HepG2 (cell line): ENCODE data around the gene FDPS. TPM values are rescaled to one million over a fixed set of nuclear protein-coding genes. Genes with fewer than 3 reads are reported as not detected.

Experiments used
- ATAC-seq: fragments of 200-7000 bp; cut with Tn5 transposase; 3 replicates; pipeline ENCODE4 v1.9.1; 2020; ENCODE audit warnings: mild to moderate bottlenecking, moderate library complexity
- BruUV-seq: library from RNA; stranded (reverse); fragments of 400-500 nt; replicated peaks from 2 replicates; lab custom pipeline; 2021; lab: Mats Ljungman, UMichigan
- CTCF ChIA-PET: fragments of 300-600 bp; formaldehyde crosslinking; extraction: SDS; loops from one replicate; lab custom pipeline; 2021; ENCODE audit warnings: low total read pairs, inconsistent platforms, low intra/inter-chr PET ratio; lab: Yijun Ruan, JAX
- POLR2A ChIA-PET: fragments of 350-600 bp; sonication (Branson Sonifier 250); formaldehyde crosslinking; loops from one replicate; lab custom pipeline; 2020; ENCODE audit warnings: antibody characterized with exemption, inconsistent platforms; lab: Yijun Ruan, JAX
- DNase-seq: peaks from one replicate; pipeline ENCODE4 v3.0.0-alpha.2; 2015; ENCODE audit warnings: low spot score
- FAIRE-seq: peaks from 3 replicates; lab custom pipeline; 2011; peaks lifted over from hg19 to GRCh38; lab: Jason Lieb, UNC
- H2AFZ ChIP-seq: one replicate; pipeline ENCODE4 v1.6.1; 2011; ENCODE audit warnings: low read length, inconsistent platforms
- H3K27ac ChIP-seq: fragments of 300-600 bp; 3 replicates; pipeline ENCODE4 v1.8.0; 2011; ENCODE audit warnings: mixed run types, mild to moderate bottlenecking, mixed read lengths, low read length, inconsistent platforms; ENCODE audit not compliant: insufficient read depth; ENCODE audit errors: extremely low read length
- H3K27me3 ChIP-seq, 2 experiments: fragments of 200-600 bp in 1 of 2; 2 replicates in 1 of 2; 3 replicates in 1 of 2; pipeline versions ENCODE4 v1.6.0 to v1.8.0; 2011; ENCODE audit warnings: low read length in 2 of 2, mild to moderate bottlenecking in 2 of 2, moderate library complexity in 2 of 2, inconsistent platforms in 1 of 2; ENCODE audit not compliant: insufficient read depth in 2 of 2, control insufficient read depth in 1 of 2
- H3K36me3 ChIP-seq, 2 experiments: fragments of 200-600 bp in 1 of 2; replicated peaks in 1 of 2; 2 replicates in 1 of 2; 3 replicates in 1 of 2; pipeline versions ENCODE4 v1.5.1 to v1.8.0; 2011; ENCODE audit warnings: low read length in 2 of 2, inconsistent platforms in 1 of 2; ENCODE audit not compliant: insufficient read depth in 2 of 2, control insufficient read depth in 1 of 2
- H3K4me1 ChIP-seq: 2 replicates; pipeline ENCODE4 v1.5.1; 2012; ENCODE audit warnings: low read length, inconsistent platforms; ENCODE audit not compliant: insufficient read depth
- H3K4me2 ChIP-seq: 2 replicates; pipeline ENCODE4 v1.6.0; 2011; ENCODE audit warnings: low read depth, low read length, inconsistent platforms
- H3K4me3 ChIP-seq, 3 experiments: fragments of 200-600 bp in 1 of 3; sonication (generic), shearing (Covaris generic) in 1 of 3; replicated peaks in 1 of 3; 2 replicates each; pipeline ENCODE4 v1.5.1; 2011 to 2016; ENCODE audit warnings: low read length in 3 of 3, inconsistent platforms in 2 of 3, low read depth in 2 of 3, mild to moderate bottlenecking in 2 of 3, control low read depth in 1 of 3, mixed read lengths in 1 of 3; ENCODE audit not compliant: insufficient read depth in 1 of 3
- H3K79me2 ChIP-seq: one replicate; pipeline ENCODE4 v1.6.1; 2011; ENCODE audit warnings: low read length, inconsistent platforms; ENCODE audit not compliant: insufficient read depth
- H3K9ac ChIP-seq: 2 replicates; pipeline ENCODE4 v1.6.0; 2011; ENCODE audit warnings: mild to moderate bottlenecking, low read depth, low read length, inconsistent platforms; ENCODE audit not compliant: insufficient read depth
- H3K9me3 ChIP-seq: 2 replicates; pipeline ENCODE4 v1.5.1; 2012; ENCODE audit warnings: mild to moderate bottlenecking, low read length
- H4K20me1 ChIP-seq: 2 replicates; pipeline ENCODE4 v1.6.0; 2011; ENCODE audit warnings: inconsistent platforms, mild to moderate bottlenecking, low read length, moderate library complexity; ENCODE audit not compliant: insufficient read depth
- HHEX ChIP-seq: IDR thresholded peaks from 2 replicates; pipeline ENCODE4 v1.6.1; 2016; ENCODE audit warnings: control low read depth
- MYNN ChIP-seq: sonication (generic); formaldehyde crosslinking; IDR thresholded peaks from 2 replicates; pipeline ENCODE4 v1.4.0; 2020; ENCODE audit warnings: mild to moderate bottlenecking, low read depth, missing genetic modification reagents
- NR2F6 ChIP-seq, 2 experiments: IDR thresholded peaks; 2 replicates each; pipeline ENCODE4 v1.6.1; 2016; ENCODE audit warnings: antibody characterized with exemption in 1 of 2, mild to moderate bottlenecking in 1 of 2
- POLR2A ChIP-seq, 2 experiments: IDR thresholded peaks; 2 replicates each; pipeline ENCODE4 v1.6.1; 2011; ENCODE audit warnings: low read depth in 2 of 2, low read length in 2 of 2, mild to moderate bottlenecking in 1 of 2, moderate library complexity in 1 of 2; ENCODE audit not compliant: insufficient read depth in 1 of 2
- PRPF4 ChIP-seq: fragments of 200-400 bp; formaldehyde crosslinking; IDR thresholded peaks from 2 replicates; pipeline ENCODE4 v1.6.1; 2016; ENCODE audit warnings: low read length, low read depth; ENCODE audit not compliant: poor library complexity, severe bottlenecking
- ZNF496 ChIP-seq: sonication (generic); formaldehyde crosslinking; IDR thresholded peaks from 2 replicates; pipeline ENCODE4 v1.8.1; 2023; ENCODE audit warnings: mild to moderate bottlenecking, moderate library complexity, missing genetic modification reagents; ENCODE audit not compliant: insufficient replicate concordance
- WGBS: methylation state at CpG from one replicate; pipeline ENCODE4 v1.1.6; 2017; ENCODE audit warnings: low lambda C conversion rate; 5-methylcytosine and 5-hydroxymethylcytosine counted together
- in situ Hi-C: cut with HindIII; loops from 2 replicates; pipeline ENCODE4 v1.10.0; 2017; ENCODE audit warnings: low pct_unique_long_range_greater_than_20kb; ENCODE audit not compliant: extremely low pct_ligation_motif_present
- intact Hi-C: fragments of 100-400 bp; cut with micrococcal nuclease; formaldehyde crosslinking; loops from one replicate; pipeline ENCODE4 v1.10.0; 2022; ENCODE audit not compliant: unreplicated experiment
- polyA plus RNA-seq, 8 experiments: library from polyadenylated mRNA; depleted of rRNA in 3 of 8; stranded (reverse) in 7 of 8; unstranded in 1 of 8; fragments of >200 nt; fragmentation: Illumina TruSeq in 4 of 8; extraction: Trizol in 4 of 8; gene quantifications; 2 replicates each; pipeline versions ENCODE4 v1.2.1 to v1.2.3, GENCODE V29; 2011 to 2016; ENCODE audit warnings: low read depth in 4 of 8, missing spikeins in 1 of 8, mixed read lengths in 1 of 8; ENCODE audit not compliant: insufficient read depth in 1 of 8
- total RNA-seq, 5 experiments: library from RNA; depleted of rRNA; stranded (reverse); fragments of >200 nt; fragmentation: Illumina TruSeq; extraction: Trizol; gene quantifications; 2 replicates each; pipeline ENCODE4 v1.2.3, GENCODE V29; 2016; ENCODE audit warnings: low read depth in 1 of 5
- TF ChIP-seq, protein P1 (sequence below): sonication (generic); formaldehyde crosslinking; IDR thresholded peaks from 2 replicates; pipeline ENCODE4 v1.5.1; 2020; ENCODE audit warnings: mild to moderate bottlenecking, missing genetic modification reagents, moderate library complexity
- TF ChIP-seq, protein P2 (sequence below): sonication (generic); formaldehyde crosslinking; conservative IDR thresholded peaks from 2 replicates; pipeline ENCODE4 v1.4.0; 2020; ENCODE audit warnings: mild to moderate bottlenecking, missing genetic modification reagents, moderate library complexity

Gene FDPS
- total and polyA plus RNA-seq, 2 of the 13 experiments (the other 11 are each of a cell fraction or from before 2014, with no cell fraction given): 264 to 519 TPM

- Histone ChIP-seq H3K9me3 (no peaks in the 10 kb centered on the region), H3K9ac (no peak overlapping the region), H3K4me3 (no peak overlapping the region; a peak in 1 of 6 replicates), H3K27me3 (no peaks in the 10 kb centered on the region; a peak in 1 of 5 replicates), H3K36me3 (peaks cover 9 to 28% of the 10 kb centered on the region in 2 experiments; a peak in 4 of 5 replicates), H3K4me2 (no peak overlapping the region; the same call in 1 of the 2 replicates), H3K79me2 (peaks cover 48% of the 10 kb centered on the region), H3K4me1 (peaks cover 73% of the 10 kb centered on the region), H3K27ac (no peak overlapping the region)
- FAIRE-seq (no peak), DNase-seq (no peak), ATAC-seq (no peak)
- POLR2A ChIA-PET: interaction anchor here (1.1 kb wide), 1 partner anchor 40 kb away, joined by 3 read pairs; the partner anchor contains the start of gene CLK2
- BruUV-seq: no TSS peak
- TF ChIP-seq POLR2A (IDR thresholded peaks at IDR 0.05; ENCODE audit: insufficient read depth in 1 of 2, low read depth in 2 of 2, low read length in 2 of 2): peak in 1 of 2 experiments; percentile 45; a peak in 1 of 4 replicates
- TF ChIP-seq HHEX: no peak
- TF ChIP-seq, protein P1, sequence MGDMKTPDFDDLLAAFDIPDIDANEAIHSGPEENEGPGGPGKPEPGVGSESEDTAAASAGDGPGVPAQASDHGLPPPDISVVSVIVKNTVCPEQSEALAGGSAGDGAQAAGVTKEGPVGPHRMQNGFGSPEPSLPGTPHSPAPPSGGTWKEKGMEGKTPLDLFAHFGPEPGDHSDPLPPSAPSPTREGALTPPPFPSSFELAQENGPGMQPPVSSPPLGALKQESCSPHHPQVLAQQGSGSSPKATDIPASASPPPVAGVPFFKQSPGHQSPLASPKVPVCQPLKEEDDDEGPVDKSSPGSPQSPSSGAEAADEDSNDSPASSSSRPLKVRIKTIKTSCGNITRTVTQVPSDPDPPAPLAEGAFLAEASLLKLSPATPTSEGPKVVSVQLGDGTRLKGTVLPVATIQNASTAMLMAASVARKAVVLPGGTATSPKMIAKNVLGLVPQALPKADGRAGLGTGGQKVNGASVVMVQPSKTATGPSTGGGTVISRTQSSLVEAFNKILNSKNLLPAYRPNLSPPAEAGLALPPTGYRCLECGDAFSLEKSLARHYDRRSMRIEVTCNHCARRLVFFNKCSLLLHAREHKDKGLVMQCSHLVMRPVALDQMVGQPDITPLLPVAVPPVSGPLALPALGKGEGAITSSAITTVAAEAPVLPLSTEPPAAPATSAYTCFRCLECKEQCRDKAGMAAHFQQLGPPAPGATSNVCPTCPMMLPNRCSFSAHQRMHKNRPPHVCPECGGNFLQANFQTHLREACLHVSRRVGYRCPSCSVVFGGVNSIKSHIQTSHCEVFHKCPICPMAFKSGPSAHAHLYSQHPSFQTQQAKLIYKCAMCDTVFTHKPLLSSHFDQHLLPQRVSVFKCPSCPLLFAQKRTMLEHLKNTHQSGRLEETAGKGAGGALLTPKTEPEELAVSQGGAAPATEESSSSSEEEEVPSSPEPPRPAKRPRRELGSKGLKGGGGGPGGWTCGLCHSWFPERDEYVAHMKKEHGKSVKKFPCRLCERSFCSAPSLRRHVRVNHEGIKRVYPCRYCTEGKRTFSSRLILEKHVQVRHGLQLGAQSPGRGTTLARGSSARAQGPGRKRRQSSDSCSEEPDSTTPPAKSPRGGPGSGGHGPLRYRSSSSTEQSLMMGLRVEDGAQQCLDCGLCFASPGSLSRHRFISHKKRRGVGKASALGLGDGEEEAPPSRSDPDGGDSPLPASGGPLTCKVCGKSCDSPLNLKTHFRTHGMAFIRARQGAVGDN (CRISPR knock-in tag): 0 out of 2 replicates have a peak, but pooled peaks have one; percentile 14
- TF ChIP-seq NR2F6 (IDR thresholded peaks at IDR 0.05): no peak
- no peak for TF ChIP-seq NR2F6 (CRISPR knock-in tag; IDR thresholded peaks at IDR 0.05)
- no peak for TF ChIP-seq ZNF496 (CRISPR knock-in tag)
- no peak for TF ChIP-seq PRPF4
- TF ChIP-seq, protein P2, sequence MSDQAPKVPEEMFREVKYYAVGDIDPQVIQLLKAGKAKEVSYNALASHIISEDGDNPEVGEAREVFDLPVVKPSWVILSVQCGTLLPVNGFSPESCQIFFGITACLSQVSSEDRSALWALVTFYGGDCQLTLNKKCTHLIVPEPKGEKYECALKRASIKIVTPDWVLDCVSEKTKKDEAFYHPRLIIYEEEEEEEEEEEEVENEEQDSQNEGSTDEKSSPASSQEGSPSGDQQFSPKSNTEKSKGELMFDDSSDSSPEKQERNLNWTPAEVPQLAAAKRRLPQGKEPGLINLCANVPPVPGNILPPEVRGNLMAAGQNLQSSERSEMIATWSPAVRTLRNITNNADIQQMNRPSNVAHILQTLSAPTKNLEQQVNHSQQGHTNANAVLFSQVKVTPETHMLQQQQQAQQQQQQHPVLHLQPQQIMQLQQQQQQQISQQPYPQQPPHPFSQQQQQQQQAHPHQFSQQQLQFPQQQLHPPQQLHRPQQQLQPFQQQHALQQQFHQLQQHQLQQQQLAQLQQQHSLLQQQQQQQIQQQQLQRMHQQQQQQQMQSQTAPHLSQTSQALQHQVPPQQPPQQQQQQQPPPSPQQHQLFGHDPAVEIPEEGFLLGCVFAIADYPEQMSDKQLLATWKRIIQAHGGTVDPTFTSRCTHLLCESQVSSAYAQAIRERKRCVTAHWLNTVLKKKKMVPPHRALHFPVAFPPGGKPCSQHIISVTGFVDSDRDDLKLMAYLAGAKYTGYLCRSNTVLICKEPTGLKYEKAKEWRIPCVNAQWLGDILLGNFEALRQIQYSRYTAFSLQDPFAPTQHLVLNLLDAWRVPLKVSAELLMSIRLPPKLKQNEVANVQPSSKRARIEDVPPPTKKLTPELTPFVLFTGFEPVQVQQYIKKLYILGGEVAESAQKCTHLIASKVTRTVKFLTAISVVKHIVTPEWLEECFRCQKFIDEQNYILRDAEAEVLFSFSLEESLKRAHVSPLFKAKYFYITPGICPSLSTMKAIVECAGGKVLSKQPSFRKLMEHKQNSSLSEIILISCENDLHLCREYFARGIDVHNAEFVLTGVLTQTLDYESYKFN: no peak
- TF ChIP-seq MYNN (CRISPR knock-in tag): no peak
- TF ChIP-seq, all 625 proteins: peak for 2
- WGBS: 92% methylated on average over 8 of the region's 8 CpGs
- H4K20me1 ChIP-seq: peaks cover 22% of the 10 kb centered on the region
- H2AFZ ChIP-seq: no peak overlapping the region
- CTCF ChIA-PET: no interaction called here
- intact Hi-C loops (no loop called here), in situ Hi-C loops (no loop called here)
These were observed 4.6 kb downstream of the FDPS start for GRCh38 chr1:155313261-155313660.
